Suprapubic skin (tissue), 3 donors: Measurements from ENCODE around the gene SPNS1.

ENCODE experiments used
- POLR2A ChIP-seq, 2 donors: fragments of 450-650 bp; IDR thresholded peaks; one replicate each; pipeline ENCODE4 v1.6.1; 2017; ENCODE audit warnings: antibody characterized with exemption in 2 of 2, mild to moderate bottlenecking in 2 of 2, moderate library complexity in 2 of 2
- TF ChIP-seq, protein P1 (sequence below), 2 donors: fragments of 200-600 bp in 1 of 2; fragments of 450-650 bp in 1 of 2; sonication (generic) in 1 of 2; IDR thresholded peaks; one replicate each; pipeline ENCODE4 v1.5.1; 2016 to 2019; ENCODE audit warnings: antibody characterized with exemption in 2 of 2, mild to moderate bottlenecking in 1 of 2, moderate library complexity in 1 of 2

DNA sequence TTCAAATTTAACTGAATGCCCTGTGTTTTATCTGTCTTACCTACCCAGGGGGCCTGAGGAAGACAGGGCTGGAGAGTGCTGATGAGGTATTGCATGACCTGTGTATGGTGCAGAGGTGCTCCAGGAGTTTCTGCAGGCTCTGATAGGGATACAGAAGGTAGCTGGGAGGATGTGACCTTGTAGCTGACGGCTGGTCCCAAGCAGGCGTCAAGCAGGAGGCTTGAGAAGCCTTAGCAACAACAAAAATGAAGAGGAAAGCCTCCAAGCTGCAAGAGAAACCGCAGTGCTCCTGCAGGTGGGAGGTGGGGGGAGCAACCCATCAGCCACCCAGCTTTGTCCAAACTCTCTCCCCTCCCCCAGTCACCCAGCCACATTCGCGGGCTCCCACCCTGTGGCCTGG is 50.6 kb downstream of the SPNS1 start:
- TF ChIP-seq, protein P1, sequence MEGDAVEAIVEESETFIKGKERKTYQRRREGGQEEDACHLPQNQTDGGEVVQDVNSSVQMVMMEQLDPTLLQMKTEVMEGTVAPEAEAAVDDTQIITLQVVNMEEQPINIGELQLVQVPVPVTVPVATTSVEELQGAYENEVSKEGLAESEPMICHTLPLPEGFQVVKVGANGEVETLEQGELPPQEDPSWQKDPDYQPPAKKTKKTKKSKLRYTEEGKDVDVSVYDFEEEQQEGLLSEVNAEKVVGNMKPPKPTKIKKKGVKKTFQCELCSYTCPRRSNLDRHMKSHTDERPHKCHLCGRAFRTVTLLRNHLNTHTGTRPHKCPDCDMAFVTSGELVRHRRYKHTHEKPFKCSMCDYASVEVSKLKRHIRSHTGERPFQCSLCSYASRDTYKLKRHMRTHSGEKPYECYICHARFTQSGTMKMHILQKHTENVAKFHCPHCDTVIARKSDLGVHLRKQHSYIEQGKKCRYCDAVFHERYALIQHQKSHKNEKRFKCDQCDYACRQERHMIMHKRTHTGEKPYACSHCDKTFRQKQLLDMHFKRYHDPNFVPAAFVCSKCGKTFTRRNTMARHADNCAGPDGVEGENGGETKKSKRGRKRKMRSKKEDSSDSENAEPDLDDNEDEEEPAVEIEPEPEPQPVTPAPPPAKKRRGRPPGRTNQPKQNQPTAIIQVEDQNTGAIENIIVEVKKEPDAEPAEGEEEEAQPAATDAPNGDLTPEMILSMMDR (IDR thresholded peaks at IDR 0.05) = no peak
- no peak for TF ChIP-seq POLR2A (IDR thresholded peaks at IDR 0.05)
